SK-N-MC (cell line): ENCODE data around the gene CREM.

Experiments used
- EZH2 ChIP-seq: fragments of 200-600 bp; sonication (generic); IDR thresholded peaks from one replicate; pipeline ENCODE4 v1.6.1; 2017; ENCODE audit warnings: antibody characterized with exemption
- FOXP2 ChIP-seq: optimal IDR thresholded peaks from 2 replicates; pipeline ENCODE3; 2011; ENCODE audit warnings: mild to moderate bottlenecking, moderate library complexity; ENCODE audit not compliant: insufficient read depth; ENCODE audit errors: extremely low read length, control extremely low read depth
- POLR2AphosphoS5 ChIP-seq: IDR thresholded peaks from 2 replicates; pipeline ENCODE4 v1.6.1; 2012; ENCODE audit warnings: mild to moderate bottlenecking, low read depth, low read length, borderline replicate concordance

DNA sequence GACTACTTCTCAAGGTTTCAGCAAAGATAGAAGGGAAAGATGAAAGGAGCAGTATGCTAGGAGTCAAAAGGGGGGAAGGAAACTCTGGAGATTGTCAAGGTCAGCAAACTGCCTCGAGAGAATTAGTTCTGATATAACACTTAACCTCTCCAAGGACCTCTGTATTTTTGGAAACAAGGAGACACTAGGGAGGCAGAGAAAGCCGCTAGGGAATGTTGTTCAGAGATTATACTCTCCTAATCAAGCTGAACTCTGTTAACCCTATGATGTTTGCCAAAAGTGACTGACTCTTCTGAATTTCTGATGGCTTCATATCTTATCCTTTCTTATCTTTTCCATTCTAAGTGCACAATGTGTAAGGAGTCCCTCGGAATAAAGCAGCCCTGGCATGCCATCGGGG is 27.1 kb downstream of the CREM start:
- TF ChIP-seq EZH2 = no peak
- TF ChIP-seq POLR2AphosphoS5 = no peak
- no peak for TF ChIP-seq FOXP2
